Measurements from ENCODE around the gene LARP7. TPM values are rescaled to one million over a fixed set of nuclear protein-coding genes. Genes with fewer than 3 reads are reported as not detected.
"Not testable (repeated sequence)": the region's sequence is repeated elsewhere in the genome, so short reads cannot be mapped to it uniquely, and the experiment has no call there.

The LARP7 gene
- total RNA-seq, 4 donors from 2014 or later, result 43.5 to 53.1 (median 51.5) TPM

DNA sequence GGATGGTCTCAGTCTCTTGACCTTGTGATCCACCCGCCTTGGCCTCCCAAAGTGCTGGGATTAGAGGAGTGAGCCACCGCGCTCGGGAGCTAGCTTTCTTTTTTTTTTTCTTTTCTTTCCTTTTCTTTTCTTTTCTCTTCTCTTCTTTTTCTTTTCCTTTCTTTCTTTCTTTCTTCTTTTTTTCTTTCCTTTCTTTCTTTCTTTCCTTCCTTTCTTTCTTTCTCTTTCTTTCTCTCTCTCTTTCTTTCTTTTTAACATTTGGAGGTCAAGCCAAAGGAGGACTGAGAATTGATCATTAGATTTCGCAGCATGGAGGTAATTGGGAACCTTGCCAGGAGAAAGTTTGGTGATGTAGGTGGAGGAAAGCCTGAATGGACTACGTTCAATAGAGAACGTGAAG, 67.4 kb downstream of the LARP7 start:
- 71% methylated on average over 7 of the region's 7 CpGs for WGBS, 2 donors
- TF ChIP-seq POLR2A (IDR thresholded peaks at IDR 0.05), result no peak
- TF ChIP-seq, protein P1, sequence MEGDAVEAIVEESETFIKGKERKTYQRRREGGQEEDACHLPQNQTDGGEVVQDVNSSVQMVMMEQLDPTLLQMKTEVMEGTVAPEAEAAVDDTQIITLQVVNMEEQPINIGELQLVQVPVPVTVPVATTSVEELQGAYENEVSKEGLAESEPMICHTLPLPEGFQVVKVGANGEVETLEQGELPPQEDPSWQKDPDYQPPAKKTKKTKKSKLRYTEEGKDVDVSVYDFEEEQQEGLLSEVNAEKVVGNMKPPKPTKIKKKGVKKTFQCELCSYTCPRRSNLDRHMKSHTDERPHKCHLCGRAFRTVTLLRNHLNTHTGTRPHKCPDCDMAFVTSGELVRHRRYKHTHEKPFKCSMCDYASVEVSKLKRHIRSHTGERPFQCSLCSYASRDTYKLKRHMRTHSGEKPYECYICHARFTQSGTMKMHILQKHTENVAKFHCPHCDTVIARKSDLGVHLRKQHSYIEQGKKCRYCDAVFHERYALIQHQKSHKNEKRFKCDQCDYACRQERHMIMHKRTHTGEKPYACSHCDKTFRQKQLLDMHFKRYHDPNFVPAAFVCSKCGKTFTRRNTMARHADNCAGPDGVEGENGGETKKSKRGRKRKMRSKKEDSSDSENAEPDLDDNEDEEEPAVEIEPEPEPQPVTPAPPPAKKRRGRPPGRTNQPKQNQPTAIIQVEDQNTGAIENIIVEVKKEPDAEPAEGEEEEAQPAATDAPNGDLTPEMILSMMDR (IDR thresholded peaks at IDR 0.05), result no peak

DNA sequence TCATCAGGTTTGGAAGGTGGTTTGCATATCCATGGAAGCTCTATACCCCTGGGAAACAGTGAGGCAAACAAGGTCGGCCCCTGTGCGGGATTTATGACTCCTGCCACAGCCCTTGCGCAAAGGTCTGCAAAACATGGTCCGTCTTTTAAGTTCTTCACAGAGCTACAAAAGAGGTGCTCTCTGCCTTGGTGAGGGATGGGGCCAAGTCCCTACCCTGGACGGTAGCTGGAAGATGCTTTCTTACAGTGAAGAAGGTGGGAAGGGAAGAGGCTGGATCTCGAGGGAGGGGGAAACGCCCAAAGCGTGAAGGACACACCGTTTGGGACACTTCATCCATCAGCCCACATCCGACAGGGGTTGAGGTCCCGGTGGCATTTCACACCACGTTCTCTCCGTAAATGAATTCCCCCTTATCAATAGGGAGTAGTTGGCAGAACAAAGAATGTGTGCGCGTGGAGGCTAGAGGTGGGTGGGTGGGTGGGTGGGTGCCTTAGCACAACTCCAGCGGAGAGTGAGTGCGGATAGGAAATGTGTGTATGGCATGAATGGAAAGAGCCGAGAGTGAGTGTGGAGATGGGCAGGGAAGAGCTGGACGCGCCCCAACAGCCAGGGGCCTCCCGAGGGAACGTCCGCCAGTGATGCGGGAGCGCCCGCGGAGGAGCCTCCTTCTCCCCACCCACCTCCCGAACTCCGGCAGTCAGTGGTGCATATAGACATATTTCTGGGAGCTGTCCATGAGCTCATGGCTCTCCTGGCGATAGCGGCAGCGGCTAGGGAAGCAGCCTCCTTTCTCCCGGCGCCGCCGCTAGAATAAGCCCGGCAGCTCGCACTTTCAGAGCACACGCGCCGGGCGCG, 68.3 kb downstream of the LARP7 start:
- intact Hi-C loops (cut with DNase I), result no loop called here
- 3 to 6% methylated on average over 26 to 32 of the region's 43 CpGs for WGBS, 2 donors
- DNase-seq, result peak; percentile 37 to 41
- Histone ChIP-seq H3K36me3 (no peaks in the 10 kb centered on the region), H3K9me3 (no peaks in the 10 kb centered on the region), H3K27me3 (no peaks in the 10 kb centered on the region), H3K4me1 (peaks cover 6 to 10% of the 10 kb centered on the region in 2 donors), H3K4me3 (replicated peaks in 1 of 3) (peak overlapping the region in 1 of 3 donors; percentile 30), H3K27ac (no peak overlapping the region)
- TF ChIP-seq POLR2A (IDR thresholded peaks at IDR 0.05), result no peak
- TF ChIP-seq, protein P1 (IDR thresholded peaks at IDR 0.05), result no peak

More for the DNA sequence above, 67.4 kb downstream of the LARP7 start:
- Histone ChIP-seq H3K27me3 (no peaks in the 10 kb centered on the region), H3K27ac (no peak overlapping the region), H3K9me3 (no peaks in the 10 kb centered on the region), H3K4me3 (replicated peaks in 1 of 3) (no peak overlapping the region), H3K36me3 (no peaks in the 10 kb centered on the region), H3K4me1 (peaks cover 6 to 10% of the 10 kb centered on the region in 2 donors)
- no peak for DNase-seq
- intact Hi-C loops (cut with DNase I), result no loop called here

DNA sequence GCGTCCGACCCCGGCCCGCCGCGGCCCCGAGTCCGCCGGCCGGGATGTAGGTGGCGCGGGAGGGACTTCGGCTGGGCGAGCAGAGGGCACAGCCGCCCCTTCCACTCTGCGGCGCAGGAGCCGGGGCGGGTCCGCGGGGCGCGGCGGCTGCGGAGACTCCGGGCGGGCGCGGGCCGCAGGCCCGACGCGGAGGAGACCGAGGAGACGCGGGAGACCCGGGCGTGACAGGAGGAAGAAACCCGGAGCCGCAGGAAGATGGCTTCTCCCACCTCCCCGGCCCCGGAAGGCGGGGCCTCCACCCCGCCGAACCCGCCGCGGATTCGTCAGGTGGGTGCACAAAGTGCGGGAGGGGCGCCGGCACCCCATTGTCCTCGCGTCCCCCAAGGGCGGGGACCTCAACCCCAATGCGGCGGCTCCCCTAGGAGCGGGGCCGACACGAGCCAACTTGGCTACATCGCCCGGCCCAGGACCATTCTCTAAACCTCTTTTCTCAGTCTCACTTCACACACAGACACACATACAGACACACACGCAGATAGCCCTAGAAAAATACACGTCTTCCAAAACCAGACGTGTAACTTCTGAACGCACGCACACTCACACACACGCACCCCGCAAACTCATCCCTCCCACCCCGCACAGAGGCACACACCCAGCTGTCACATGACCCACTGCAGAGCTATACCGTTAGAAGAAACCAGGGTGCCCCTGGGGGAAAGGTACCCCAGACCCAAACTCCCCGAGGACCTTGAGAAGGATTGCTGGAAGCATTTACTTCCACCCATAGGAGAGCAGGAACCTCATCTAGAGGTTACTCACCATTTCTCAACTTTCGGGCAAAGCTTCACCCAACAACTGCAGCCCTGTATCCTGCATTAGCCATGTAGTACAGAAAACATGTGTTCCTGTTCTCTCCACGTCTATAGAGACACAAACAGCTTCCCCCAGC, 69.2 kb downstream of the LARP7 start:
- Histone ChIP-seq H3K4me1 (peaks cover 6 to 10% of the 10 kb centered on the region in 2 donors), H3K4me3 (replicated peaks in 1 of 3) (peak overlapping the region in 2 of 3 donors; percentile 22 to 30)
- WGBS, 2 donors, result 0 to 2% methylated on average over 15 to 33 of the region's 74 CpGs
- H3K9me3 ChIP-seq; H3K36me3 ChIP-seq; H3K27me3 ChIP-seq; intact Hi-C loops (cut with DNase I); H3K27ac ChIP-seq; DNase-seq: not testable (repeated sequence)

DNA sequence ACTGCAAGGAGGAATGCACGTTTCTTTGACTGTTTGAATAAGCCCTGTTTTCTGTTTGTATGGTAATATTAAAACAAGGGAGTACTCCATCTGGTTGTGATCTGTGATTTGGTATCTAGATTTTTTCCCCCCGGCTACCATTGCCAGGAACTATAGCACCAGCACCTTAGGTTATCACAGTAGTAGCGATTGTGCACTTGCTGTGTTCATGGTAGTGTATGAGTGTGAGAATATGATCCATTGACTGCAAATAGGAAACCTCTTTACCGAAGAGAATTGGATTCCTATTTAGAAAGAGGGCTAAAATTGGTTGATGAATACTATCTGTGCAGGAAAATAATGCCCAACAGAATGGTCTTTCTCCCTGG, 69.9 kb downstream of the LARP7 start:
- 5 to 16% methylated on average over 4 of the region's 4 CpGs for WGBS, 2 donors
- no peaks in the 10 kb centered on the region for H3K27me3 ChIP-seq
- no peaks in the 10 kb centered on the region for H3K9me3 ChIP-seq
- H3K4me1 ChIP-seq, result peaks cover 6 to 10% of the 10 kb centered on the region in 2 donors
- no peak overlapping the region for H3K4me3 ChIP-seq (replicated peaks in 1 of 3)
- DNase-seq, result no peak
- intact Hi-C loops (cut with DNase I), result no loop called here
- TF ChIP-seq, protein P1 (IDR thresholded peaks at IDR 0.05), result no peak
- no peak for TF ChIP-seq POLR2A (IDR thresholded peaks at IDR 0.05)
- H3K27ac ChIP-seq, result no peak overlapping the region
- no peaks in the 10 kb centered on the region for H3K36me3 ChIP-seq

MicroRNA genes within 50 kb of the gene (microRNA counts, 767-probe panel; counts per million panel counts)
- microRNA hsa-miR-302a-3p (0 to 3,135 counts per million in 2 donors), microRNA hsa-miR-302b-3p (0 to 2,797 counts per million in 2 donors), microRNA hsa-miR-302c-3p (0 to 2,921 counts per million in 2 donors), microRNA hsa-miR-302d-3p (2,465 to 3,424 counts per million in 2 donors), microRNA hsa-miR-367-3p (0 to 2,829 counts per million in 2 donors)

Small RNA genes within 50 kb of the gene (microRNA-seq; reads per million reads assigned to microRNA genes)
- gene MIR302A (not detected), gene MIR302B (1.1 reads per million), gene MIR302C (not detected), gene MIR302D (not detected), gene MIR367 (not detected)

Small RNA genes within 50 kb of the gene (small RNA-seq; reads per million reads assigned to genes)
- gene MIR302A, result not detected
- not detected for gene MIR302C
- not detected for gene MIR302D
- not detected for gene MIR367
- gene WRBP1, result not detected

Other genes starting within 250 kb of the LARP7 start
- gene NEUROG2, start 121.0 kb upstream of the LARP7 start, total RNA-seq, result not detected
- gene ZGRF1, start 234 bp upstream of the LARP7 start, total RNA-seq, result 1 to 10 TPM; 5.2 to 9.0 (median 6.5) TPM

All from thyroid gland (tissue), 4 donors.